GM23248 (cell line): ENCODE results near the gene MKRN2OS. TPM values are rescaled to one million over a fixed set of nuclear protein-coding genes. Genes with fewer than 3 reads are reported as not detected.

Source experiments
- DNase-seq: peaks from one replicate; pipeline ENCODE4 v3.0.0-alpha.2; 2015
- H2AFZ ChIP-seq: fragments of 200-600 bp; sonication (generic); 2 replicates; pipeline ENCODE4 v1.6.1; 2016; ENCODE audit warnings: antibody characterized with exemption
- H3F3A ChIP-seq: fragments of 200-600 bp; sonication (generic); 2 replicates; pipeline ENCODE4 v1.6.1; 2016; ENCODE audit warnings: mild to moderate bottlenecking, antibody characterized with exemption, mixed run types; ENCODE audit not compliant: insufficient read depth
- H3K27ac ChIP-seq: fragments of 200-600 bp; sonication (generic); 2 replicates; pipeline ENCODE4 v1.5.1; 2016; ENCODE audit warnings: mild to moderate bottlenecking
- H3K27me3 ChIP-seq: fragments of 200-600 bp; sonication (generic); replicated peaks from 2 replicates; pipeline ENCODE4 v1.6.1; 2016; ENCODE audit warnings: mild to moderate bottlenecking; ENCODE audit not compliant: insufficient read depth
- H3K36me3 ChIP-seq: fragments of 200-600 bp; sonication (generic); 2 replicates; pipeline ENCODE4 v1.6.1; 2016; ENCODE audit warnings: low read depth, mild to moderate bottlenecking
- H3K4me1 ChIP-seq: fragments of 200-600 bp; sonication (generic); 2 replicates; pipeline ENCODE4 v1.6.1; 2016; ENCODE audit warnings: mild to moderate bottlenecking; ENCODE audit not compliant: insufficient read depth
- H3K4me2 ChIP-seq: fragments of 200-600 bp; sonication (generic); one replicate; pipeline ENCODE4 v1.6.1; 2016; ENCODE audit warnings: mild to moderate bottlenecking; ENCODE audit not compliant: unreplicated experiment
- H3K4me3 ChIP-seq: fragments of 200-600 bp; sonication (generic); 2 replicates; pipeline ENCODE4 v1.5.1; 2016; ENCODE audit warnings: mild to moderate bottlenecking
- H3K79me2 ChIP-seq: fragments of 200-600 bp; sonication (generic); 2 replicates; pipeline ENCODE4 v1.6.1; 2016; ENCODE audit warnings: mild to moderate bottlenecking; ENCODE audit not compliant: insufficient read depth
- H3K9ac ChIP-seq: fragments of 200-600 bp; sonication (generic); 2 replicates; pipeline ENCODE4 v1.6.1; 2016; ENCODE audit warnings: mild to moderate bottlenecking
- H3K9me2 ChIP-seq: fragments of 200-600 bp; sonication (generic); 2 replicates; pipeline ENCODE4 v1.6.1; 2016; ENCODE audit warnings: mixed run types, mild to moderate bottlenecking, moderate library complexity; ENCODE audit not compliant: insufficient read depth
- H3K9me3 ChIP-seq: fragments of 200-600 bp; sonication (generic); one replicate; pipeline ENCODE4 v1.6.1; 2017; ENCODE audit warnings: low read depth
- H4K20me1 ChIP-seq: fragments of 200-600 bp; sonication (generic); 2 replicates; pipeline ENCODE4 v1.6.0; 2016; ENCODE audit not compliant: insufficient read depth
- EZH2 ChIP-seq: fragments of 200-600 bp; sonication (generic); IDR thresholded peaks from 2 replicates; pipeline ENCODE4 v1.6.1; 2018; ENCODE audit warnings: antibody characterized with exemption, mild to moderate bottlenecking; ENCODE audit not compliant: insufficient read depth, poor library complexity, severe bottlenecking
- EZH2phosphoT487 ChIP-seq: fragments of 200-600 bp; sonication (generic); IDR thresholded peaks from 2 replicates; pipeline ENCODE4 v1.6.1; 2018; ENCODE audit warnings: antibody characterized with exemption, moderate library complexity, mild to moderate bottlenecking, low read depth; ENCODE audit not compliant: insufficient read depth
- WGBS, 2 experiments: methylation state at CpG; one replicate each; pipeline ENCODE4 v1.1.6; 2015 to 2017; ENCODE audit warnings: low lambda C conversion rate in 2 of 2, low coverage in 1 of 2; ENCODE audit errors: missing lambda C conversion rate in 2 of 2; 5-methylcytosine and 5-hydroxymethylcytosine counted together
- in situ Hi-C: fragments of 300-500 bp; cut with MboI; formaldehyde crosslinking; loops from 2 replicates; pipeline ENCODE4 v1.15.0; 2020
- polyA plus RNA-seq: library from polyadenylated mRNA; unstranded; fragments of >200 nt; fragmentation: Nextera tagmentation; extraction: Ambion mirVana; gene quantifications from 2 replicates; pipeline ENCODE4 v1.2.1, GENCODE V29; 2016
- total RNA-seq: library from RNA; depleted of rRNA; stranded (reverse); fragments of >200 nt; shearing (Covaris generic); gene quantifications from 2 replicates; pipeline ENCODE4 v1.2.3, GENCODE V29; 2014

MKRN2OS gene
- total and polyA plus RNA-seq, 2 experiments from 2014 or later: not detected

- in situ Hi-C loops: no loop called here
- Histone ChIP-seq H3K4me2 (peak overlapping the region; percentile 98), H3K36me3 (no peaks in the 10 kb centered on the region), H3K9me2 (no peaks in the 10 kb centered on the region), H3K27ac (peak overlapping the region; percentile 95), H3F3A (peaks cover 23% of the 10 kb centered on the region), H3K9ac (peak overlapping the region; percentile 93), H2AFZ (peak overlapping the region; percentile 97), H3K79me2 (peaks cover 53% of the 10 kb centered on the region), H3K9me3 (no peaks in the 10 kb centered on the region), H3K4me1 (peaks cover 20% of the 10 kb centered on the region), H3K4me3 (peak overlapping the region; percentile 86), H4K20me1 (peaks cover 17% of the 10 kb centered on the region; the same call in 1 of the 2 replicates), H3K27me3 (no peaks in the 10 kb centered on the region)
- TF ChIP-seq EZH2phosphoT487 (no peak), EZH2 (no peak)
- 1% methylated on average over 18 of the region's 18 CpGs for WGBS, 2 experiments
- DNase-seq: peak; percentile 76
Measured at GRCh38 chr3:12557473-12558100, 12.3 kb upstream of the MKRN2OS start.

GRCh38 chr3:12556690-12557472, 11.6 kb upstream of the MKRN2OS start, which contains the start of gene MKRN2:
Gene MKRN2, plus strand, starts transcription at chr3:12557087. Its CDS starts 64 bp downstream, at chr3:12557151.
- Histone ChIP-seq H3K9ac (peak within 1 kb of the TSS; percentile 93), H3F3A (peaks cover 23% of the 10 kb centered on the region), H3K36me3 (no peaks in the 10 kb centered on the region), H3K27me3 (no peaks in the 10 kb centered on the region), H3K4me1 (peaks cover 20% of the 10 kb centered on the region), H4K20me1 (peaks cover 17% of the 10 kb centered on the region; the same call in 1 of the 2 replicates), H3K9me3 (no peaks in the 10 kb centered on the region), H3K9me2 (no peaks in the 10 kb centered on the region), H3K4me3 (peak within 1 kb of the TSS; percentile 86), H3K79me2 (peaks cover 46% of the 10 kb centered on the region), H3K27ac (peak within 1 kb of the TSS; percentile 95), H3K4me2 (peak within 1 kb of the TSS; percentile 98), H2AFZ (peak within 1 kb of the TSS; percentile 97)
- in situ Hi-C loops: no loop called here
- no peak for TF ChIP-seq EZH2
- TF ChIP-seq EZH2phosphoT487: no peak
- 1% methylated on average over 64 to 73 of the region's 77 CpGs for WGBS, 2 experiments
- peak; percentile 93 for DNase-seq

GRCh38 chr3:12556314-12556689, 11.0 kb upstream of the MKRN2OS start:
- Histone ChIP-seq H2AFZ (peak overlapping the region; percentile 97), H4K20me1 (peaks cover 15% of the 10 kb centered on the region; the same call in 1 of the 2 replicates), H3K9ac (peak overlapping the region; percentile 93), H3K9me2 (no peaks in the 10 kb centered on the region), H3K4me1 (peaks cover 20% of the 10 kb centered on the region), H3K36me3 (no peaks in the 10 kb centered on the region), H3K4me2 (peak overlapping the region; percentile 98), H3F3A (peaks cover 23% of the 10 kb centered on the region), H3K79me2 (peaks cover 40% of the 10 kb centered on the region), H3K27me3 (no peaks in the 10 kb centered on the region), H3K4me3 (peak overlapping the region; percentile 86), H3K27ac (peak overlapping the region; percentile 95), H3K9me3 (no peaks in the 10 kb centered on the region)
- TF ChIP-seq EZH2: no peak
- TF ChIP-seq EZH2phosphoT487: no peak
- WGBS, 2 experiments: 1 to 4% methylated on average over 8 of the region's 8 CpGs
- in situ Hi-C loops: no loop called here
- DNase-seq: no peak

- peak; percentile 62 for DNase-seq
- H4K20me1 ChIP-seq: no peaks in the 10 kb centered on the region
- H3K27me3 ChIP-seq: no peaks in the 10 kb centered on the region
- WGBS, 2 experiments: 1 to 2% methylated on average over 24 to 26 of the region's 26 CpGs
- H3K27ac ChIP-seq: peak overlapping the region; percentile 15; the same call in 1 of the 2 replicates
- no peaks in the 10 kb centered on the region for H3K9me3 ChIP-seq
- H3K4me3 ChIP-seq: peak overlapping the region; percentile 79
- TF ChIP-seq EZH2phosphoT487: no peak
- TF ChIP-seq EZH2: no peak
- peak overlapping the region; percentile 97 for H2AFZ ChIP-seq
- H3K4me2 ChIP-seq: peak overlapping the region; percentile 89
- H3F3A ChIP-seq: peaks cover 20% of the 10 kb centered on the region
- in situ Hi-C loops: no loop called here
- no peaks in the 10 kb centered on the region for H3K9me2 ChIP-seq
- H3K79me2 ChIP-seq: peaks cover 17% of the 10 kb centered on the region
- peaks cover 11% of the 10 kb centered on the region for H3K4me1 ChIP-seq
- H3K36me3 ChIP-seq: no peaks in the 10 kb centered on the region
- peak overlapping the region; percentile 77 for H3K9ac ChIP-seq
Measured at GRCh38 chr3:12553921-12554391, 8.7 kb upstream of the MKRN2OS start.
